Fibroblast of lung (primary cell): ENCODE measurements around the gene ZFP91. TPM values are rescaled to one million over a fixed set of nuclear protein-coding genes. Genes with fewer than 3 reads are reported as not detected.

Experiments used
- DNase-seq, 2 donors: peaks; one replicate each; pipeline versions ENCODE4 v3.0.0 to v3.0.0-alpha.2; 2010; ENCODE audit warnings: low read depth in 2 of 2
- H2AFZ ChIP-seq: 2 replicates; pipeline ENCODE4 v1.5.1; 2012; ENCODE audit warnings: low read length, control low read depth, inconsistent platforms
- H3K27ac ChIP-seq: 2 replicates; pipeline ENCODE4 v1.5.1; 2011; ENCODE audit warnings: low read length, control low read depth; ENCODE audit not compliant: insufficient read depth
- H3K27me3 ChIP-seq: 2 replicates; pipeline ENCODE4 v1.5.1; 2011; ENCODE audit warnings: mild to moderate bottlenecking, low read length; ENCODE audit not compliant: control insufficient read depth, insufficient read depth
- H3K36me3 ChIP-seq: 2 replicates; pipeline ENCODE4 v1.5.1; 2011; ENCODE audit warnings: low read length; ENCODE audit not compliant: control insufficient read depth, insufficient read depth
- H3K4me1 ChIP-seq: 2 replicates; pipeline ENCODE4 v1.5.1; 2011; ENCODE audit warnings: low read length; ENCODE audit not compliant: control insufficient read depth, insufficient read depth; ENCODE audit errors: extremely low read depth
- H3K4me2 ChIP-seq: 2 replicates; pipeline ENCODE4 v1.5.1; 2011; ENCODE audit warnings: low read length, control low read depth; ENCODE audit not compliant: insufficient read depth; ENCODE audit errors: extremely low read depth
- H3K4me3 ChIP-seq, 4 experiments: fragments of 200-600 bp in 1 of 4; sonication (generic) in 1 of 4; replicated peaks in 1 of 4; 2 replicates each; pipeline ENCODE4 v1.5.1; 2011 to 2016; ENCODE audit warnings: low read length in 4 of 4, low read depth in 3 of 4, mild to moderate bottlenecking in 3 of 4, control low read depth in 2 of 4, inconsistent platforms in 1 of 4, mixed read lengths in 1 of 4; ENCODE audit not compliant: insufficient read depth in 1 of 4; ENCODE audit errors: control extremely low read depth in 1 of 4
- H3K79me2 ChIP-seq: 2 replicates; pipeline ENCODE4 v1.5.1; 2012; ENCODE audit warnings: mild to moderate bottlenecking, low read length, inconsistent platforms; ENCODE audit not compliant: control insufficient read depth, insufficient read depth
- H3K9ac ChIP-seq: 2 replicates; pipeline ENCODE4 v1.5.1; 2011; ENCODE audit warnings: mild to moderate bottlenecking, low read length, control low read depth; ENCODE audit not compliant: insufficient read depth
- H3K9me3 ChIP-seq: 2 replicates; pipeline ENCODE4 v1.5.1; 2012; ENCODE audit warnings: low read depth, low read length; ENCODE audit not compliant: control insufficient read depth, insufficient read depth
- H4K20me1 ChIP-seq: 2 replicates; pipeline ENCODE4 v1.5.1; 2011; ENCODE audit warnings: low read length; ENCODE audit not compliant: control insufficient read depth, insufficient read depth; ENCODE audit errors: extremely low read depth
- EZH2 ChIP-seq: IDR thresholded peaks from 2 replicates; pipeline ENCODE4 v1.5.1; 2012; ENCODE audit warnings: low read length, control low read depth, mild to moderate bottlenecking; ENCODE audit errors: missing control alignments
- polyA plus RNA-seq, 2 donors: library from polyadenylated mRNA; depleted of rRNA in 1 of 2; stranded (reverse) in 1 of 2; unstranded in 1 of 2; fragments of >200 nt; gene quantifications; 2 replicates each; pipeline ENCODE4 v1.2.1, GENCODE V29; 2011 to 2012; ENCODE audit warnings: missing spikeins in 1 of 2
- total RNA-seq: library from RNA; depleted of rRNA; stranded (reverse); fragments of >200 nt; gene quantifications from 2 replicates; pipeline ENCODE4 v1.2.1, GENCODE V29; 2014
- TF ChIP-seq, protein P1 (sequence below), 2 donors: IDR thresholded peaks in 1 of 2; conservative IDR thresholded peaks in 1 of 2; 1 replicate in 1 of 2; 2 replicates in 1 of 2; pipeline ENCODE4 v1.5.1; 2011 to 2012; ENCODE audit warnings: low read length in 2 of 2, control low read depth in 1 of 2, inconsistent platforms in 1 of 2, low read depth in 1 of 2, mild to moderate bottlenecking in 1 of 2

The ZFP91 gene
- total and polyA plus RNA-seq, 2 donors (not counting 1 experiment from before 2014, with no cell fraction given), result 50.2 to 56.9 TPM

DNA sequence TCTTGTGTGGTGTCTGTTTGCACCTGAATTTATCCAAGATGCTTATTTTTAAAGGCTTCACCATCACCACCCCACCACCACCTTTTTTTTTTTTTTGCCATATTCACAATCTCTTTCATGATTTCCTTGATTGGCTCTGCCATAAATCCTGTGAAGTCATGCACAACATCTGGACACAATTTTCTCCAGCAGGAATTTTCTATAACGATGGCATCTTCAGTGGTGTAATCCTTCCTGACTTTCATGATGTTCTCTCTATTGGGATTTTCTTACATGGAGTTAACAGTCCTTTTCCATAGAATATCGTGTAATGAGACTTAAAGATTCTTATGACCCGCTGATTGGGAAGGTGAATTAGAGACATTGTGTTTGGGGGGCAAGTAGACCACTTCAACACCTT is 17.8 kb downstream of the ZFP91 start:
- Histone ChIP-seq H3K4me3 (no peak overlapping the region), H3K27ac (no peak overlapping the region), H3K27me3 (no peaks in the 10 kb centered on the region), H3K4me1 (peaks cover 8% of the 10 kb centered on the region), H3K4me2 (no peak overlapping the region), H3K36me3 (peaks cover 2% of the 10 kb centered on the region), H3K79me2 (peaks cover 92% of the 10 kb centered on the region), H3K9ac (no peak overlapping the region), H2AFZ (no peak overlapping the region), H4K20me1 (no peaks in the 10 kb centered on the region), H3K9me3 (no peaks in the 10 kb centered on the region)
- TF ChIP-seq, protein P1, sequence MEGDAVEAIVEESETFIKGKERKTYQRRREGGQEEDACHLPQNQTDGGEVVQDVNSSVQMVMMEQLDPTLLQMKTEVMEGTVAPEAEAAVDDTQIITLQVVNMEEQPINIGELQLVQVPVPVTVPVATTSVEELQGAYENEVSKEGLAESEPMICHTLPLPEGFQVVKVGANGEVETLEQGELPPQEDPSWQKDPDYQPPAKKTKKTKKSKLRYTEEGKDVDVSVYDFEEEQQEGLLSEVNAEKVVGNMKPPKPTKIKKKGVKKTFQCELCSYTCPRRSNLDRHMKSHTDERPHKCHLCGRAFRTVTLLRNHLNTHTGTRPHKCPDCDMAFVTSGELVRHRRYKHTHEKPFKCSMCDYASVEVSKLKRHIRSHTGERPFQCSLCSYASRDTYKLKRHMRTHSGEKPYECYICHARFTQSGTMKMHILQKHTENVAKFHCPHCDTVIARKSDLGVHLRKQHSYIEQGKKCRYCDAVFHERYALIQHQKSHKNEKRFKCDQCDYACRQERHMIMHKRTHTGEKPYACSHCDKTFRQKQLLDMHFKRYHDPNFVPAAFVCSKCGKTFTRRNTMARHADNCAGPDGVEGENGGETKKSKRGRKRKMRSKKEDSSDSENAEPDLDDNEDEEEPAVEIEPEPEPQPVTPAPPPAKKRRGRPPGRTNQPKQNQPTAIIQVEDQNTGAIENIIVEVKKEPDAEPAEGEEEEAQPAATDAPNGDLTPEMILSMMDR (conservative IDR thresholded peaks at IDR 0.05 in 1 of 2, IDR thresholded peaks at IDR 0.05 in 1 of 2; ENCODE audit: low read depth in 1 of 2, low read length in 2 of 2), result no peak
- TF ChIP-seq EZH2, result no peak
- DNase-seq, result no peak

DNA sequence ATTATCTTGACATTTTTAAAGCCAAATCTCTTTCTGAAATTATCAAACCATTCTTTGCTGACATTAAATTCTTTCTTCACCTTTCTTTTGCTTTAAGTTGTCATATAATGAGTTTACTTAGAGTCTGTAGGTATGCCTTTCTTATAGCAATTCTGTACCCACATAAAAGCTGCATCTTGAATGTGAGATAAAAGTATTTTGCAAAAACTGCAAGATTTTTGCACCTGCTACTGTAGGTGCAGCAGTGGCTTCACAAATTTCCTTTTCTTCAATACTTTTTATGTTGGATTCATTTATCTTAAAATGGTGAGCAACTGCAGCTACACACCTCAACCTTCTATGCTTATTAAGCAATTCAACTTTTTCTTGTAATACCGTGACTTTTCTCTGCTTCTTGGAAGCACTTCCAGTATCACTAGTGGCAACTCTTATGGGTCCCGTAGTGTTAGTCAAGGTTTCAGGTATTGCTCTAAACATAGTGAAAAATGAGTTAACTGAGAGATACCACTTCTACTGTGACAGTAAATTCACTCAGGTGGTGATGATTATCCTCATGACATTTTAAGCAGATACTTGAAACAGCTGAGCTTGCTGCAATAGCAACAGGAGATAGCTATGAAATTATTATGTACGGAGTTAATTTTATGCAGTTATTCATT is 18.8 kb downstream of the ZFP91 start:
- TF ChIP-seq, protein P1 (conservative IDR thresholded peaks at IDR 0.05 in 1 of 2, IDR thresholded peaks at IDR 0.05 in 1 of 2; ENCODE audit: low read depth in 1 of 2, low read length in 2 of 2), result no peak
- TF ChIP-seq EZH2, result no peak
- Histone ChIP-seq H3K9me3 (no peaks in the 10 kb centered on the region), H3K4me1 (peaks cover 8% of the 10 kb centered on the region), H3K9ac (no peak overlapping the region), H3K36me3 (no peaks in the 10 kb centered on the region), H4K20me1 (no peaks in the 10 kb centered on the region), H3K79me2 (peaks cover 92% of the 10 kb centered on the region), H3K27me3 (no peaks in the 10 kb centered on the region), H3K4me2 (no peak overlapping the region), H3K27ac (no peak overlapping the region), H2AFZ (no peak overlapping the region), H3K4me3 (no peak overlapping the region)
- DNase-seq, result no peak

DNA sequence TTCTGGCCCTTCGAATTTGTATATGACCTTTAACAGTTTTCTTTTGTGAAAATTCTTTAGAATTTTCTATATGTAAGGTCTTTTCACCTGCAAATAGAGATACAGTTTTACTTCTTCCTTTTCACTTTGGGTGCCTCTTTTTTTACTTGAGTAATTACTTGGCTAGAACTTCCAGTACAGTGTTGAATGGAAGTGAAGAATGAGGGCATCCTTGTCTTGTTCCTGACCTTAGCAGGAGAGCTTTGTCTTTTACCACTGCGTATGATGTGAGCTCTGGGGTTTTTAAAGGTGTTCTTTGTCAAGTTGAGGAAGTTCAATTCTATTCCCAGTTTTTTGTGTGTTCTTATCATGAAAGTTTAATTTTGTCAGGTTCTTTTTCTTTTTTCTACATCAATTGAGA is 21.6 kb downstream of the ZFP91 start:
- H2AFZ ChIP-seq, result no peak overlapping the region
- H3K4me1 ChIP-seq, result peaks cover 3% of the 10 kb centered on the region
- H4K20me1 ChIP-seq, result no peaks in the 10 kb centered on the region
- no peak for TF ChIP-seq EZH2
- TF ChIP-seq, protein P1 (conservative IDR thresholded peaks at IDR 0.05 in 1 of 2, IDR thresholded peaks at IDR 0.05 in 1 of 2; ENCODE audit: low read depth in 1 of 2, low read length in 2 of 2), result no peak
- H3K9me3 ChIP-seq, result no peaks in the 10 kb centered on the region
- no peak overlapping the region for H3K4me3 ChIP-seq
- no peaks in the 10 kb centered on the region for H3K27me3 ChIP-seq
- no peaks in the 10 kb centered on the region for H3K36me3 ChIP-seq
- H3K79me2 ChIP-seq, result peaks cover 97% of the 10 kb centered on the region
- H3K4me2 ChIP-seq, result no peak overlapping the region
- no peak overlapping the region for H3K27ac ChIP-seq
- no peak for DNase-seq
- H3K9ac ChIP-seq, result no peak overlapping the region
